ENCODE measurements around the gene PGBD5.

The PGBD5 gene

GRCh38 chr1:230337266-230337665 is 88.9 kb downstream of the PGBD5 start:
- no peak for DNase-seq
- no peaks in the 10 kb centered on the region for H3K27me3 ChIP-seq
- no peaks in the 10 kb centered on the region for H3K9me3 ChIP-seq
- H3K36me3 ChIP-seq: no peaks in the 10 kb centered on the region; the same call in 1 of the 2 replicates
- peaks cover 3% of the 10 kb centered on the region for H3K4me1 ChIP-seq
- no peak for TF ChIP-seq CTCF (IDR thresholded peaks at IDR 0.05; ENCODE audit: low read depth, low read length)
- no peak overlapping the region for H3K4me3 ChIP-seq (ENCODE audit: low read depth, low read length)

DNA sequence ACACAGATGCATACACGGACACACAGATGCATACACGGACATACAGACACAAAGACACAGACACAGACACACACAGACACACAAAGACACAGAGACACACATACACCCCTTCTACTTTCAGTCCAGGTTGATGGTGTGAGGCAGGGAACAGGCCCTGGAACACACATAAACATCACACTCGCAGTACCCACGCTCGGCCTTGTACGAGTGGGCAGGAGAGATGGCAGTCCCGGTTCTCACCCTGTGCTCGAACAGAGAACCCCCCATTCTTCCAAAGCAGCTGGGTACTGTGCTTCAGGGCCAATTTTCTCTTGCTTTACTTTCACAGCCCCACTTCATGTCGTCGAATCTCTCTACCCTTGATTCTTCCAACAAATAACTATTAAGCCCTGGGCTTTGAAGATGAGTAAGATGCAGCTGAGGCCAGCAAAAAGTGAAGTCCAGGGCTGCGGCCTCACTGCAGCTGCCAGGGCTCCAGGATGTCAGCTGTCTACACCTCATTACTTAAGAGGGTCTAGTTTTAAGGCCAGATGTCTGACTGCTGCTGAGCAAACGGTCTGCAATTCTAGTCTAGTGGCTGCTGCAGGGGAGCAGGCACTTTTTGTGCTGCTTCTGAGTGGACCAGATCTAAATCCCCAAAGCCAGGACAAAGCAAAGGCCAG is 90.1 kb downstream of the PGBD5 start:
- Histone ChIP-seq H3K4me1 (peaks cover 3% of the 10 kb centered on the region), H3K36me3 (no peaks in the 10 kb centered on the region; the same call in 1 of the 2 replicates), H3K4me3 (ENCODE audit: low read depth, low read length) (no peak overlapping the region), H3K9me3 (no peaks in the 10 kb centered on the region), H3K27me3 (no peaks in the 10 kb centered on the region)
- no peak for DNase-seq
- no peak for TF ChIP-seq CTCF (IDR thresholded peaks at IDR 0.05; ENCODE audit: low read depth, low read length)

- no peak for DNase-seq
- no peak overlapping the region for H3K4me3 ChIP-seq (ENCODE audit: low read depth, low read length)
- no peaks in the 10 kb centered on the region; the same call in 1 of the 2 replicates for H3K36me3 ChIP-seq
- TF ChIP-seq CTCF (IDR thresholded peaks at IDR 0.05; ENCODE audit: low read depth, low read length): no peak
- no peaks in the 10 kb centered on the region for H3K4me1 ChIP-seq
- no peaks in the 10 kb centered on the region for H3K9me3 ChIP-seq
- no peaks in the 10 kb centered on the region for H3K27me3 ChIP-seq
Measured at GRCh38 chr1:230334447-230334837, 91.7 kb downstream of the PGBD5 start.

DNA sequence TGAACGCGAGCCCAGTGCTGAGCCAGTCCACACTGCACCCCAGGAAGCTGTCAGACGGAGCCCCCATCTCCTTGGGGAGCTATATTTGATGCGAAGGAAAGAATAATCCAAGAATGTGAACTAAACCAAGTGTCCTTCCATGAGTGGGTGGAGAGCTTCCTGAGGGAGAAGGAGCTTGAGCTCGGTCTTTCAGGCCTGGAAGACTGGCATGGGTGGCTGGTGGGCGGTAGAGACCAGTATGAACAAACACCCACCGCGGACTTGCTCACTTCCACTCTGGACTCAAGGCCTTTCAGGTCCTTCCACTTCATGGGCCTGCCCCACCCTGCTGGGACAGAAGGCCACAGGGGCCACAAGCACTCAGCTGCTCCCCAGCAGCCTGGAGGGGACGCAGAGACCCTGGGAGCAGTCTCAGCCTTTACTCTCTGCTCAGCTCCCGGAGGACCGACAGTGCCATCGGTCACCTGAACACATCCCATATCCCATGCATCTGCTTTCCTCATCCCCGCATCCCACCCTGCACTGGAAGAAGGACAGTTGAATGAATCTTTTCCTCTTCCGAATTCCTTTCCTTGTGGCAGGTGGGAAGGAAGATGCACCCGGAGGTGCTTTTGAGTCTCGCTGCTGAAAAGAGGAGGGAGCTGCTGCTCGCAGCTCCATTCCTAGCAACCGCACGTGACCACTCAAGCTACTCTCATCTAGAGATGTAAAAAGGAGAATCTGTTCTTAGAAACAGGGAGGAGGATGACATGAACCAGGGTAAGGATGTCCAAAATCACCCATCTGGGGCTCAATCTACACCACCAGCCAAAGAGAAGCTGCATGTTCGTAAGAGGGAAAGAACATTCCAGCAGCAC is 92.3 kb downstream of the PGBD5 start:
- no peaks in the 10 kb centered on the region; the same call in 1 of the 2 replicates for H3K36me3 ChIP-seq
- no peaks in the 10 kb centered on the region for H3K27me3 ChIP-seq
- no peaks in the 10 kb centered on the region for H3K4me1 ChIP-seq
- DNase-seq: no peak
- H3K4me3 ChIP-seq (ENCODE audit: low read depth, low read length): no peak overlapping the region
- TF ChIP-seq CTCF (IDR thresholded peaks at IDR 0.05; ENCODE audit: low read depth, low read length): no peak
- H3K9me3 ChIP-seq: no peaks in the 10 kb centered on the region

GRCh38 chr1:230332575-230333066 is 93.5 kb downstream of the PGBD5 start:
- TF ChIP-seq CTCF (IDR thresholded peaks at IDR 0.05; ENCODE audit: low read depth, low read length): no peak
- no peak for DNase-seq
- H3K4me1 ChIP-seq: no peaks in the 10 kb centered on the region
- no peaks in the 10 kb centered on the region for H3K9me3 ChIP-seq
- H3K4me3 ChIP-seq (ENCODE audit: low read depth, low read length): no peak overlapping the region
- no peaks in the 10 kb centered on the region for H3K27me3 ChIP-seq
- H3K36me3 ChIP-seq: no peaks in the 10 kb centered on the region; the same call in 1 of the 2 replicates

All from BE2C (cell line).